LNCAP (cell line): Measurements from ENCODE around the gene GPR4.

ENCODE experiments used
- CTCF ChIP-seq: fragments of 450-650 bp; IDR thresholded peaks from 2 replicates; pipeline ENCODE4 v1.5.1; 2017; ENCODE audit warnings: mild to moderate bottlenecking

The GPR4 gene

DNA sequence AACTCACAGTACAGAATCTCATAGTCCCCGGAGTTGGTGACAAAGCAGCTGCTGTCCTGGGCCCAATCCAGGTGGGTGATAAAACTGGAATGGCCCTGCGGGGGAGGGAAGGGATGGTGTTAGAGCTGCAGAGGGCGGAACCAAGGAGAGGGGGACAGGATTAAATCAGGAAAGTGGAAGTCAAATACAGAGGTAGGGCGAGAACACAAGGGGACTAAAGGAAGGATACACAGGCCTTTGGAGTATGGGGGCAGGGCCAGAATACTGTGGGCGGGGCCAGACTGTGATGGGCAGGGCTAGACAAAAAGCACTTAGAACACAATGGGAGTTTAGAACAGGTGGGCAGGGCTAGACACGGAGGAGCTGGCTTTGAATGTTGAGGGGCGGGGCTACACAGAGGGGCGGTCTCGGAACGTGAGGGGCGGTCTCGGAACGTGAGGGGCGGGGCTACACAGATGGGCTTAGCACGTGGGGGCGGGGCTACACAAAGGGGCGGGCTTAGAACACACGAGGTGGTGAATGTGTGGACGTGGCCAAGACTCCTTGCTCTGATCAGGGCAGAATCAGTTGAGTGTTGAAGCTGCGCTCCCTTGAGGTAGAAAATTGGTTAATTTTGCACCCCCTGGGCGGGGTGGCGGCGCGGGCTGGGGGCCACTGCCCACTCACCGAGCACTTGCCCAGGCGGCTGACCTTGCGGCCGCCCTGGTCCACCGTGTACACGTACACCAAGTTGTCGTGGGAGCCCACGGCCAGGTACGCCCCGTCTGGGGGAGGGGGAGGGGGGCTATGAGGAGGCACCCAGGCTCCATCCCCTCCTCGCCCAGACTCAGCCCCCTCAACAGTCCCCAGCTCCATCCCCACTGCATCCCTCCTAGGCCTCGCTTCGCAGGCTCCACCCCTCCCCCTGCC, 14.0 kb upstream of the GPR4 start:
- TF ChIP-seq CTCF, result no peak

DNA sequence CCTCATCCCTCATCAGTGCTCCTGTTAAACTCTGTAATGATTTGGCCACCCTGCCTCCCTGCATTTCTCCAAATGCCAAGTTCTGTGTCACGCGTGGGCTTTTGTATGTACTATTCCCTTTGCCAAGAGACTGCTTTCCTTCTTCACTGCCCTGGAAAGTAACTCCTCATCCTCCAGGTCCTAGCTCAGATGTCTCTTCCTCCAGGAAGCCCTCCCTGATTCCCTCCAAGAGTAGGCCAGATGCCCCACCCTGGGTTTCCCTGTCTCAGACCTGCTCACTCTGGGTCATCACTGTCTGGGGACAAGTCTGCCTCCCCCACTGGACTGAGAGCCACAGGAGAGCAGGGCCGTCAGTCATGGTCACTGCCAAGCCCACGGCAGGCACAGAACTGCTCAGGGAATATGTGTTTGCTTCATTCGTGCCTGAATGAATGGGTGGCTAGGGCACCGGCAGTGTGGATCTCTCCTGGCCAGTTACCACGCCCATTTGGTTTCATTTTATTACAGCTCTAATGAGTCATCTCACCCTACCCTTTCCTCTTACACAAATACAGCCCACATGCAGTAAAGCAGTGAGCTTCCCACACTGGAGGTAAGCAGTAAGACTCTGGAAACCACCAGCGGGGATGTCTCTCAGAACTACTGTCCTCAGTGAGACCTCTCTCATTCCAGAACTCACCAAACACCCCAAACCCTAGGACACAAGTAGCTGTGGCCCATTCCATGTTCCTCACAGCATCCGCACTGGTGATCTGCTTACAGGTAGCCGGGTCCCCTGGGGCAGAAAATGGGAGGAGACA, 12.1 kb upstream of the GPR4 start:
- TF ChIP-seq CTCF, result no peak

DNA sequence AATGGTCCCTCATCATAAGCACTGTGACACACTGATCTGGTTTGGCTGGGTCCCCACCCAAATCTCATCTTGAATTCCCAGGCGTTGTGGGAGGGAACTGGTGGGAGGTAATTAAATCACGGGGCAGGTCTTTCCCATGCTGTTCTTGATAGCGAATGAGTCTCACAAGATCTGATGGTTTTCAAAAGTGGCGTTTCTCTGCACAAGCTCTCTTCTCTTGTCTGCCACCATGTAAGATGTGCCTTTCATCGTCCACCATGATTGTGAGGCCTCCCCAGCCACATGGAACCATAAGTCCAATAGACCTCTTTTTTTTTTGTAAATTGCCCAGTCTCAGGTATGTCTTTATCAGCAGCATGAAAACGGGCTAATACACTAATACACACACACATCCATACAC, 6.9 kb upstream of the GPR4 start:
- TF ChIP-seq CTCF, result no peak

DNA sequence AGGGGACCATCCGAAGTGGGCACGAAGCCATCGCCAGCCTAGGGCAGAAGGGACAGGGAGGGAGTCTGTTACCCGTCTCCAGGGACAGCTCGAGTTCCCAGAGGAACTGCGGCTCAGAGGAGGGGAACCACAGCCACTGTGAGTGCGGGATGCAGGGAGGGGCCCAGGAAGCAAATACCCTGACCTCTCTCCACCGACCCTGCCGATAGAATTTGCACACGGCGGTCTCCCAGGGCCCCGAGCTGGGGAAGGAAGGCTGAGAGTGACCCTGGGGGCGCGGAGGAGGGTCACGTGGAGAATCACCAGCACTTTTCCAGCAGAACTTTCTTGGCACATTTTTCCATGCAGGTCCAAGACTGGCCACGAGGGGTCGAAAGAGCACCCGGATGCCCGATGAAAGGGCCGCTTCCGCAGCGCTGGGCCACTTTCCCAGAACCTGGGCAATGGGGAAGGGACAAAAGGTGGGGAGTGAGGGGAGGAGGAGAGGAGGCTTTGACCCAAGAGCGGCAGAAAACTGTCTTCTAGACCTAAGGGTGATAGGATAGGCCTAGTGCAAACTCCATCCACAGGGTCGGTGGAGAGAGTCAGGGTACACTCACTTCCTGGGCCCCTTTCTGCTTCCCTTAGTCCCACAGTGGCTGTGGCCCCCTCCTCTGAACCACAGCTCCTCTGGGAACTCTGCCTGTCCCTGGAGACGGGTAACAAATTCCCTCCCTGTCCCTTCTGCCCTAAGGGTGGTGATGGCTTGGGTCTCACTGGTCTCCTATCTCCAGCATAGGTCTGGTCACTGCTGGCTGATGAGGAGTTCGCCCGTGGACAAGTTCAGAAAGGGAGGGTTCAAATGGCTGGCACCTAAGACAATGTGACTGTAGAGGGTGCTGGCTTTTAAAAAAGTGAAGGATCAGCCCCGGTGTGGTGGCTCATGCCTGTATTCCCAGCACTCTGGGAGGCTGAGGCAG, 5.3 kb upstream of the GPR4 start:
- TF ChIP-seq CTCF, result peak; percentile 55

DNA sequence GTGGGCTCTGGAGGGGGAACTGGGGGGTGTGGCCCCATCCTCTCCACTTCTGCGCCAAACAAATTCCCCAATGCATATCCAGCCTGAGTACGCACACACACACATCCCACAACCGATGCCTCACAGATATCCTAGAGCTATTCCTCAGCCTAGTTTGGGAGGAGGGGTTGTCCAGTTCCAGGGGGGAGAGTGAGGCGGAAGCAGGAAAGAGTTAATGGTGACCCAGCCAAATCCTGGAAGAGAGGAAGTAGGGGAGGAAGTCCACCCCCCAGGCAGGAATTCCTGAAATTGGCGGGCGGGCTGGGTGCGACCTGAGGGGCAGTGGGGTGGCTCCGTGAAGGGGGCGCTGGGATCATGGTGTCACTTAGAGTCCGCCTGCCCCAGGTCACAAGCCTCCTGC, 897 bp downstream of the GPR4 start:
- TF ChIP-seq CTCF, result no peak

GRCh38 chr19:45600340-45600885, 1.6 kb downstream of the GPR4 start:
- TF ChIP-seq CTCF, result no peak

GRCh38 chr19:45599286-45599685, 2.7 kb downstream of the GPR4 start:
- TF ChIP-seq CTCF, result no peak
